Adrenal gland (tissue), 12 donors: ENCODE measurements around the gene ALOX5. TPM values are rescaled to one million over a fixed set of nuclear protein-coding genes. Genes with fewer than 3 reads are reported as not detected.

Experiments
- DNase-seq, 7 donors: peaks; one replicate each; pipeline ENCODE4 v3.0.0-alpha.2; 2019 to 2020
- H3K27ac ChIP-seq, 5 donors: fragments of 200-600 bp; sonication (generic) in 4 of 5; 1 replicate in 3 of 5; 2 replicates in 2 of 5; pipeline versions ENCODE4 v1.5.1 to v1.8.0; 2016 to 2020; ENCODE audit warnings: mild to moderate bottlenecking in 1 of 5
- H3K27me3 ChIP-seq: fragments of 200-600 bp; 2 replicates; pipeline ENCODE4 v1.8.0; 2021
- H3K36me3 ChIP-seq, 2 donors: fragments of 200-600 bp; replicated peaks in 1 of 2; 1 replicate in 1 of 2; 2 replicates in 1 of 2; pipeline versions ENCODE4 v1.5.1 to v1.8.0; 2018 to 2022
- H3K4me1 ChIP-seq, 2 donors: fragments of 200-600 bp; replicated peaks in 1 of 2; 1 replicate in 1 of 2; 2 replicates in 1 of 2; pipeline versions ENCODE4 v1.5.1 to v1.8.0; 2018 to 2021
- H3K4me3 ChIP-seq, 4 donors: fragments of 200-600 bp; sonication (generic) in 3 of 4; one replicate each; pipeline ENCODE4 v1.5.1; 2016 to 2018
- H3K9me3 ChIP-seq, 3 donors: fragments of 200-600 bp; sonication (generic) in 1 of 3; replicated peaks in 1 of 3; 1 replicate in 2 of 3; 2 replicates in 1 of 3; pipeline versions ENCODE4 v1.5.1 to v1.8.0; 2016 to 2021
- CTCF ChIP-seq, 6 experiments: fragments of 450-650 bp in 4 of 6; fragments of 200-600 bp in 2 of 6; sonication (generic) in 1 of 6; IDR thresholded peaks; 1 replicate in 5 of 6; 2 replicates in 1 of 6; pipeline versions ENCODE4 v1.5.1 to v1.8.0; 2016 to 2021; ENCODE audit warnings: antibody characterized with exemption in 6 of 6, mild to moderate bottlenecking in 2 of 6, moderate library complexity in 1 of 6
- POLR2A ChIP-seq, 2 donors: fragments of 450-650 bp; IDR thresholded peaks; one replicate each; pipeline ENCODE4 v1.6.1; 2017; ENCODE audit warnings: antibody characterized with exemption in 2 of 2, mild to moderate bottlenecking in 2 of 2, moderate library complexity in 1 of 2
- whole genome bisulfite sequencing, 4 donors: extraction: QIAGEN DNeasy Blood & Tissue Kit in 2 of 4; methylation state at CpG; one replicate each; pipeline versions ENCODE4 v1.1.5 to v1.1.7; 2013 to 2017; 5-methylcytosine and 5-hydroxymethylcytosine counted together
- intact Hi-C, 2 donors: fragments of 100-400 bp; cut with DNase I; formaldehyde crosslinking; loops; one replicate each; pipeline versions ENCODE4 v1.14.1 to v1.15.0; 2022 to 2023
- polyA plus RNA-seq, 3 donors: library from polyadenylated mRNA; stranded (reverse); fragments of 200-250 nt in 2 of 3; fragments of 350-450 nt in 1 of 3; fragmentation: Illumina TruSeq in 1 of 3; extraction: RNeasy Lipid Tissue Mini Kit (QIAGEN cat#74804) in 1 of 3; gene quantifications; one replicate each; pipeline ENCODE4 v1.2.3, GENCODE V29; 2013 to 2014
- total RNA-seq, 9 donors: library from RNA; depleted of rRNA in 4 of 9; stranded (reverse); fragments of >200 nt in 4 of 9; fragments of 120-200 nt in 1 of 9; fragmentation: NEBNext Ultra II Directional in 1 of 9; extraction: Animal tissue kit (Norgen Biotek cat#: 25700) in 1 of 9; gene quantifications; one replicate each; pipeline versions ENCODE4 v1.1.0 to v1.2.4, GENCODE V29; 2013 to 2023
- donor health status: healthy with polysubstance abuse.
- donor health status: Bipolar disorder and iron deficiency.
- donor health status: DM: yes; HTN: yes; CAD: no.
- donor health status: DM: no; HTN: no; CAD: no.
- donor health status: DM: no; HTN: no; CAD: no.
- donor health status: DM: yes; HTN: yes; CAD: no.

ALOX5 gene
- total and polyA plus RNA-seq, 12 donors = 1.00 to 60.0 (median 17.7) TPM

GRCh38 chr10:45433716-45434469 is 59.9 kb downstream of the ALOX5 start:
- Histone ChIP-seq H3K9me3 (no peaks in the 10 kb centered on the region), H3K27ac (no peak overlapping the region), H3K4me3 (no peak overlapping the region), H3K36me3 (no peaks in the 10 kb centered on the region), H3K27me3 (peaks cover 16% of the 10 kb centered on the region), H3K4me1 (no peaks in the 10 kb centered on the region)
- TF ChIP-seq POLR2A (IDR thresholded peaks at IDR 0.05) = no peak
- TF ChIP-seq CTCF (IDR thresholded peaks at IDR 0.05) = no peak
- WGBS, 4 donors = 73 to 79% (median 78%) methylated on average over 8 of the region's 8 CpGs
- intact Hi-C loops = no loop called here
- DNase-seq = no peak

GRCh38 chr10:45437587-45438465 is 63.8 kb downstream of the ALOX5 start:
- no peak overlapping the region for H3K4me3 ChIP-seq
- H3K9me3 ChIP-seq = no peaks in the 10 kb centered on the region
- no peaks in the 10 kb centered on the region for H3K36me3 ChIP-seq
- H3K4me1 ChIP-seq = no peaks in the 10 kb centered on the region
- no peaks in the 10 kb centered on the region for H3K27me3 ChIP-seq
- intact Hi-C loops = no loop called here
- no peak for TF ChIP-seq CTCF (IDR thresholded peaks at IDR 0.05)
- TF ChIP-seq POLR2A (IDR thresholded peaks at IDR 0.05) = no peak
- no peak overlapping the region for H3K27ac ChIP-seq
- WGBS, 4 donors = 76 to 82% (median 78%) methylated on average over 8 of the region's 8 CpGs
- DNase-seq = no peak

- H3K4me1 ChIP-seq = no peaks in the 10 kb centered on the region
- no peaks in the 10 kb centered on the region for H3K27me3 ChIP-seq
- no peak for DNase-seq
- no peak overlapping the region for H3K4me3 ChIP-seq
- 54 to 61% (median 59%) methylated on average over 5 of the region's 5 CpGs for WGBS, 4 donors
- intact Hi-C loops = no loop called here
- H3K9me3 ChIP-seq = no peaks in the 10 kb centered on the region
- no peaks in the 10 kb centered on the region for H3K36me3 ChIP-seq
- no peak overlapping the region for H3K27ac ChIP-seq
- TF ChIP-seq CTCF (IDR thresholded peaks at IDR 0.05) (no peak), POLR2A (IDR thresholded peaks at IDR 0.05) (no peak)
These were observed 64.6 kb downstream of the ALOX5 start for GRCh38 chr10:45438466-45439090.

GRCh38 chr10:45439365-45439764 is 65.3 kb downstream of the ALOX5 start:
- Histone ChIP-seq H3K27ac (no peak overlapping the region), H3K9me3 (no peaks in the 10 kb centered on the region), H3K27me3 (no peaks in the 10 kb centered on the region), H3K4me1 (no peaks in the 10 kb centered on the region), H3K36me3 (no peaks in the 10 kb centered on the region), H3K4me3 (no peak overlapping the region)
- TF ChIP-seq CTCF (IDR thresholded peaks at IDR 0.05) (no peak), POLR2A (IDR thresholded peaks at IDR 0.05) (no peak)
- 75 to 82% (median 77%) methylated on average over 6 of the region's 6 CpGs for WGBS, 4 donors
- intact Hi-C loops = no loop called here
- DNase-seq = no peak
